Anterior cingulate cortex (tissue), 58 donors: Measurements from ENCODE around the gene MEF2B.
"Not testable (repeated sequence)": the region's sequence is repeated elsewhere in the genome, so short reads cannot be mapped to it uniquely, and the experiment has no call there.

Experiments used
- DNase-seq, 58 donors: peaks; one replicate each; lab custom pipeline; 2025; lab: John Stamatoyannopoulos, UW

Gene MEF2B

DNA sequence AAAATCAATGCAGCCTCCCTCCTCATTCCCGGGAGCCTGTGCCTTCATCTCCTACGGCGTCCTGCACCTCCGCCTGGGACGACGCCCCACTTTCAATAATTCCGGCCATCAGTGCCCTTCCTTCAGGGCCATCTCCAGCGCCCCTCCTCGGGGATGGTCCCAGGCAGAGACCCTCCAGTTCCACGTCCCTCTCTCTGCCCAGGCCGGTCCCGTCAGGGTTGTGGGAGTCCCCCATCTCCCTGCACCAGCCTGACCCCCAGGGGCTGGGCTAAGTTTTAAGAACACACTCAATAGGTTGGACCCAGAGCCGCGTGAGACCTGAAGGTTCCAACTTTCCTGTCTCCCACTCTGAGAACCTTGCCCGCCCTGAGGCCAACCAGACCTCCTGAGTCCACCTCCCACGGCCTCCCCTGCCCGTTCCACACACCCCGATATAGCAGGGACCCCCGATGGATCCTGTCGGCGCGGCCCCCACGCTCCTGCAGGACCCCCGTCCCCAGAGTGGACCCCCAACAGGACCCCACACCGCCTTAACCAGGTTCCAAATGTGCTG, 32.4 kb downstream of the MEF2B start:
- peak in 2 of 58 donors; percentile 6 to 35 for DNase-seq

DNA sequence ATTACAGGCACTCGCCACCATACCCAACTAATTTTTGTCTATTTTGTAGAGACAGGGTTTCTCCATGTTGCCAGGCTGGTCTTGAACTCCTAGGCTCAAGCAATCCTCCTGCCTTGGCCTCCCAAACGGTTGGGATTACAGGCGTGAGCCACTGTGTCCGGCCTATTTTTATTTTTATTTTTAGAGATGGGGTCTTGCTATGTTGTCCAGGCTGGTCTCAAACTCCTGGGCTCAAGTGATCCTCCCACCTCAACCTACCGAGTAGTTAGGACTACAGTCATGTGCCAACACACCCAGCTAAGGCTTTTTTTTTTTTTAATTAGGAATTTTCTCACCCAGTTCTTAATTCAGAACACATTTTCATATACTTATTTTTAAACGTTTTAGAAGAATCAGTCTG, 34.4 kb downstream of the MEF2B start:
- not testable (repeated sequence) for DNase-seq

DNA sequence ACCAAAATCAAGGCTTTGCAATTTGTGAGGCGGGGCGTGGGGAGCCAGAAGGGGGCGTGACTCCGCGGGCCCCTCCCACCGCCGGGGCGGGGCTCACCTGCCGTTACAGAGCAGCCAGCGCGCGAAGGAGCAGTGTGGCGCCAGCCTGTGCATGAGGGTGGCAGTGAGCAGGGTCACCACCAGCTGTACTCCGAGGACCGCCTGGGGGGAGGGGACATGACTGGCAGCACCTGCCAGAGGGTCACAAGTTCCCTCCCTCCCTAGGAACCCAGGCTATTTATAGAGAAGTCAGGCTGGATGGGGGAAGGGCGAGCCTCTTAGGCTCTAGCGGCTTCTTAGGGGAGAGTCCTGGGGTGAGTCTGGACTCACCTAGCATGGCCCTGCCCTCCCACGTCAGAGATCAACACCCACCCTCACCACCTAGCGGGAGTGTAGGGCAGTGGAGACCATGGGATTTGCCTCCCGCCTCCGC, 35.3 kb downstream of the MEF2B start:
- DNase-seq, result peak in 1 of 58 donors; percentile 41

GRCh38 chr19:19133985-19134384, 36.1 kb downstream of the MEF2B start:
- DNase-seq, result peak in 6 of 58 donors; percentile 3 to 23 (median 10)

DNA sequence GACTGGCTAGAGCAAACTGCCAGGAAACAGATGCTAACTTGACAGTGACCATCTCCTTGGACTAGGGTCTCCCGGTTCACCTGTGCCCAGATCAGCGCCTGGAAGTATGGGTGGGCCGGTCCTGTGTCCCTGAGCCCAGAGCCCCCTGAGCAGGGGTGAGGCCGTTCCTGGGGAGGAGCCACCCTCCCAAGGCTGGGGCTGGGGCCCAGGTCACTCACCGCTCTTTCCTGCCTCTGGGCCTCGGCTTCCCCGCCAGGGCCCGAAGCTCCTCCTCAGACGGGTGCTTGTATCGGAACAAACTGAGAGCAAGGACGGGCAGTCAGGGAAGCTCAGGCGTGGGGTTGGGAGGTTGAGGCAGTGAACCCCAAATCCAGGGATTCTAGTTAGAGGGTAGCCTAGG, 37.2 kb downstream of the MEF2B start:
- DNase-seq, result no peak

GRCh38 chr19:19131989-19132388, 38.1 kb downstream of the MEF2B start:
- DNase-seq, result no peak

DNA sequence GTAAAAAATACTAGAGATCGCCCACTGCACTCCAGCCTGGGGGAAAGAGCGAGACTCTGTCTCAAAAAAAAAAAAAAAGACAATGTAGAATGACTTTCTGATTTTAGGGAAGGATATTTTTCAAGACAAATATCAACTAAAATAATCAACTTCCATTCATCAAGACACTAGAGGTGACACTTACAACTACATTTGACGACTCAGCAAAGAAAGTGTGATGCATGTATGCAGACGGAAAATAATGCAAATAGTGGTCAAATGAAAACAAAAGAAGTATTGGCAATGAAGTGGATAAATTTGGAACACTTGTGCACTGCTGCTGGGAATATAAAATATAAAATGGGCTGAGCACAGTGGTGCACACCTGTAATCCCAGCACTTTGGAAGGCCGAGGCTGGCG, 44.0 kb downstream of the MEF2B start:
- DNase-seq, result no peak

- no peak for DNase-seq
Observed at GRCh38 chr19:19123386-19123785, 46.7 kb downstream of the MEF2B start.

- DNase-seq, result no peak
Observed at GRCh38 chr19:19122902-19123301, 47.2 kb downstream of the MEF2B start.

DNA sequence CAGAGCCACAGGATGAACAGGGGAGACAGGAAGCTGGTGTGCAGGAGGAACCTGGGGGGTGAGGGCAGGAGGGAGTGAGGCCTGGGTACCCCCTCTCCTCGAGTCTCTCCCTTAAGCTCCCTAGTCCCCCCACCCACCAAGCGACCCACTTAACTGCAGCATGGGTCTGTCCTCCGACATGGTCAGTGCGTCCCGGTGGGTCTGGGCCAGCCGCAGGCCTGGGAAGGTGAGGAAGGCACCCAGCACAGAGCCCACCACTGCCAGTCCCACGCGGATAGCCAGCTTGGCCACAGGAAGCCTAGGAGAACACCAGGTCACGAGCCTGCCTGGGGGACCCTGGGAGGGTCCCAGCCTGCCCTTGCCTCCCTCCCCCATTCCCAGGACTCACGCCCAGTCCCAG, 48.7 kb downstream of the MEF2B start:
- no peak for DNase-seq

DNA sequence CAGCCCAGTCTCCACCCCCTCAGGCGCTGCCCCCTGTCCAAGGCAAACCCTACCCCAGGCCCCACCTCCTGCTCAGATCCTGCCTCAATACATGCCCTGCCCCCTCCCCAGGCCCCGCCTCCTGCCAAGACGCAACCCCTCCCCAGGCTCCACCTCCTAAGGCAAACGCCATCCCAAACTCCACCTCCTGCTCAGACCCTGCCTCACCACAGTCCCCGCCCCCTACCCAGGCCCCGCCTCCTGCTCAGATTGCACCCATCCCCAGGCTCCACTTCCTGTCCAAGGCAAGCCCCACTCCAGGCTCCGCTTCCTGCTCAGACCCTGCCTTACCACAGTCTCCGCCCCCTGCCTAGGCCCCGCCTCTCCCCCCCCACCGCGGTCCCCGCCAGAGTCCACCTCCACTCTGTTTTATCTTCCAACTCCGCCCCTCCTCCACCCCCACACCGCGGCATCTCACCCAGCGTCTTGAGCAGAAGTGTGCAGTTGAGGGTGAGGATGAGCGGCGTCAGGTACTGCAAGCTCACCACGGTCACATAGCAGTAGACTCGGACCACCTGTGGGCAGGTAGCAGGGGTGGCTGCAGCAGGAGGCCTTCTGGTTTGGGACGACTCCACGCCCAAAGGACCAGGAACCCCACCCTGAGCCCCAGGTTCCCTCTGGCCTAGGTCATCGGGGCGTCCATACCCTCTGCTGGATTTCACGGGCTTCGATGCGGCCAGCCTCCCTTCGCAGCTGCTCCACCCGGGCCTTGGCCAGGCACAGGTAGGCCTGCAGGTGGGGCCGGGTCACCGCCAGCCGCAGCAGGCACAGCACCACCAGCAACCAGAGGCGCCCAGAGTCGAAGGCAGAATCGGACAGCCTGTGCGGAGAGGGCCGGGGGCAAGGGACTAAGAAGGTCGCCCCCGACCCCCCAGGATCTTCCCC, 49.5 kb downstream of the MEF2B start:
- DNase-seq, result peak in 8 of 58 donors; percentile 11 to 80 (median 27)

DNA sequence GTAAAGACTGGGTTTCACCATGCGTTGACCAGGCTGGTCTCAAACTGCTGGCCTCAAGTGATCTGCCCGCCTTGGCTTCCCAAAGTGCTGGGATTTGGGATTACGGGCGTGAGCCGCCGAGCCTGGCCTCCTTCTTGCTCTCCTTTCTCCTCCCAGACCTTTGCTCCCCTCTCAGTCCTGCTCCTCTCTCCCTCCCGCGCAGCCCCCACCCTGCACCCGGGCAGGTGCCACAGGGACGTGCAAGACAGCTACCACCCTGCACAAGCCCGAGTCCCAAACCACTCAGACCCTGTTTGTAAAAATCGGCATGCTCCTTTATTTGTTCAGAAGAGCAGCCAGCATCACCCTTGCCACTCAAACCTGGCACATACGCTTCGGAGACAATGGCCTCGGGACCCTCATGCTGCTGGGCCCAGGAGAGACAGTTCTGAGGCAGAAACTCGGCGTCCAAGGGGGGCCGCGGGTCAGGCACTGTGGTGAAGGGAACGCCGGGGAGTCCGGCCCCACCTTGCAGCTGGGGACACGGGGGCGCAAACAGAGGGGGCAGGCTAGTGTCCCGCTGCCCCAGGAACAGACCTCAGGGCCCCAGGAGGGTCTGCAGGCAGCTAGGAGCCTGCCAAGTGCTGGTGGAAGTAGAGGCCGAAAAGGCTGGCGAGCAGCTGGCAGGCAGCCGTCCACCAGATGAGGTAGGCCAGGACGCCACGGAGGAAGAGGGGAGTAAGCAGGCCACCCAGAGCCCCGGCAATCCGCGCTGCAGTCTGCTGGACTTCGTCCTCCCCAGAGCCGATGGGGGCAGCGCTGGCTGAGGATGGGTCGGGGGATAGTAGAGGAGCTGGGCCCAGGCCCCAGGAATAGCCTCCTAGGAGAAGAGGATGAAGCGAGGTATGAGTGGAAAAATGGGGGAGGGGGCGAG, 50.5 kb downstream of the MEF2B start:
- DNase-seq, result no peak

DNA sequence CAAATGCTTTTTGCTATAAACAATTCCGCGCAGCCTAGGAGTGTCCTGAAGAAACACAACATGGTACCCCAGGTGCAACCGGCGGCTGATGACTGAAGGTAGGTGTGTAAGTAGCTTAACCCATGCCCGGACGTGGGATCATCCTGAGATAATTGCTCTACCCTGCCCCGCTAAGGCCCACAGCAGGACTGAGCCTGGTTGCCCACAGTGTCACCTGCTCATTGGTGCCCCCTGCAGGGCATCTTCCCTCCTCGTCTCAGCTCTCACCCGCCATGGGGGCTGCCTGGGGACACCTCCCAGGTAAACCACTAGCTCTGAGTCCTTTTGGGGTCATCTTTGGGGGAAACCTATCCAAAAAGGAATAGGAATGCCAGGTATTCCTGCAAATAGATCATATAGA, 54.1 kb downstream of the MEF2B start:
- DNase-seq, result peak in 2 of 58 donors; percentile 6 to 20

- peak in 15 of 58 donors; percentile 2 to 41 (median 20) for DNase-seq
Observed at GRCh38 chr19:19113040-19113626, 56.9 kb downstream of the MEF2B start.

- no peak for DNase-seq
Observed at GRCh38 chr19:19111967-19112580, 58.0 kb downstream of the MEF2B start.

- DNase-seq, result no peak
Observed at GRCh38 chr19:19111136-19111835, 58.8 kb downstream of the MEF2B start.

- peak in 9 of 58 donors; percentile 7 to 41 (median 18) for DNase-seq
Observed at GRCh38 chr19:19110410-19111135, 59.5 kb downstream of the MEF2B start.

DNA sequence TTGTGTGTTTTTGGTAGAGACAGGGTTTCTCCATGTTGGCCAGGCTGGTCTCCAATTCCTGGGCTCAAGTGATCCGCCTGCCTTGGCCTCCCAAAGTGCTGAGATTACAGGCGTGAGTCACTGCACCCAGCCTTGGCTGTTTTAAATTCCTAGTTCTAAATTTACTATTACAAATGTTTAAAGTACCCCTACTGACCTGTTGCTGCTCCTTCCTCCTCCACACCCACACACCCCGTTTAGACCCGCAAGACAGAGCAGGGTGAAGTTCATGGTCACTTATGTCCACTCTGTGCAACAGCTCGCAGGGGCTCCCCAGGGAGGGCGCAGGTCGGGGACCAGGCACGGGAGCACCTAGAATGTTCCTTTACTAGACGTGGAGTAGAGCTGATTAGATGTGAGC, 60.5 kb downstream of the MEF2B start:
- DNase-seq, result no peak

DNA sequence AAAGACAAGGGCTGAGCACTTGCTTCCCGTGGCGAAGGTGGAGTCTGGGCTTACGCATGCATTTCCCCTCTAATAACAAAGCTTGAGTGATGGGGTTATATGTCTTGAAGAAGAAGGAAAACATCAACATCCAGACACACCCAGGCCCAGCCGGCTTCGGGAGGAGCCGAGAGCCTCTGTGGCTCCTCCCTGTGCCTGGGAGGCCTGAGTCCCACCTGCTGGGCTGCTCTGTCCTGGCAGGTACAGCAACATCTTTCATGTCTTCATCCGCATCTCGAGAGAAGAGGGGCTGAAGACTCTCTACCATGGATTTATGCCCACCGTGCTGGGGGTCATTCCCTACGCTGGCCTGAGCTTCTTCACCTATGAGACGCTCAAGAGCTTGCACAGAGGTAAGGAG, 62.4 kb downstream of the MEF2B start:
- no peak for DNase-seq
